Sigmoid colon (tissue), 3 donors: ENCODE results near the gene KIF21A.

Experiments
- POLR2A ChIP-seq, 2 donors: fragments of 450-650 bp; IDR thresholded peaks; one replicate each; pipeline ENCODE4 v1.6.1; 2016; ENCODE audit warnings: antibody characterized with exemption in 2 of 2, mild to moderate bottlenecking in 2 of 2, moderate library complexity in 2 of 2
- TF ChIP-seq, protein P1 (sequence below), 4 experiments: fragments of 450-650 bp in 3 of 4; fragments of 200-600 bp in 1 of 4; IDR thresholded peaks; one replicate each; pipeline ENCODE4 v1.5.1; 2016 to 2019; ENCODE audit warnings: antibody characterized with exemption in 4 of 4, mild to moderate bottlenecking in 3 of 4, moderate library complexity in 2 of 4

DNA sequence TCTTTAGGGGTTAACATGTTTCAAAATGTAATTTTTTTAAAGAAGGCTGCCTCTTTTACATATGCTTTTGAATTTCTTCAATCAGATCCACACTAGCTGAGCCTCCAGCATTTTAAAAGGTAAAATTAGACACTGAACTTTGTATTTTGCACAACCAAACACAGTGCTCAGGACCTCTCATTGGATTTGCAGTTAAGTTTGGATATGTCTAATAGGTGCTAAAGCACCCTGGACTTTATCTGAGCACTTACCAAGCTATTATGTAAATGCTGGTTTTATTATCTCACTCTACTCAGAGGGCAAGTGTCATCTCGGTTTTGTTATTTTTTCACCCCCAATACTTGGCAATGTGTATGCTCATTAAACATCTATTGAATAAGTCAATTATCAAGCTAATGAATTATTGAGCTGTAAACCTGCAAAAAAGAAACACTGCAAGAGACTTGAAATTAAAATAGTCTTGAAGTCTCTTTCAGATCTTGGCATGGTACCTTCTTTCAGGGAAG, 150.7 kb downstream of the KIF21A start:
- TF ChIP-seq, protein P1, sequence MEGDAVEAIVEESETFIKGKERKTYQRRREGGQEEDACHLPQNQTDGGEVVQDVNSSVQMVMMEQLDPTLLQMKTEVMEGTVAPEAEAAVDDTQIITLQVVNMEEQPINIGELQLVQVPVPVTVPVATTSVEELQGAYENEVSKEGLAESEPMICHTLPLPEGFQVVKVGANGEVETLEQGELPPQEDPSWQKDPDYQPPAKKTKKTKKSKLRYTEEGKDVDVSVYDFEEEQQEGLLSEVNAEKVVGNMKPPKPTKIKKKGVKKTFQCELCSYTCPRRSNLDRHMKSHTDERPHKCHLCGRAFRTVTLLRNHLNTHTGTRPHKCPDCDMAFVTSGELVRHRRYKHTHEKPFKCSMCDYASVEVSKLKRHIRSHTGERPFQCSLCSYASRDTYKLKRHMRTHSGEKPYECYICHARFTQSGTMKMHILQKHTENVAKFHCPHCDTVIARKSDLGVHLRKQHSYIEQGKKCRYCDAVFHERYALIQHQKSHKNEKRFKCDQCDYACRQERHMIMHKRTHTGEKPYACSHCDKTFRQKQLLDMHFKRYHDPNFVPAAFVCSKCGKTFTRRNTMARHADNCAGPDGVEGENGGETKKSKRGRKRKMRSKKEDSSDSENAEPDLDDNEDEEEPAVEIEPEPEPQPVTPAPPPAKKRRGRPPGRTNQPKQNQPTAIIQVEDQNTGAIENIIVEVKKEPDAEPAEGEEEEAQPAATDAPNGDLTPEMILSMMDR (IDR thresholded peaks at IDR 0.05) = no peak
- TF ChIP-seq POLR2A (IDR thresholded peaks at IDR 0.05) = no peak
